GM12864 (cell line): Measurements from ENCODE around the gene ADGRD1.

ENCODE experiments used
- DNase-seq: peaks from one replicate; pipeline ENCODE4 v3.0.0-alpha.2; 2011; ENCODE audit warnings: low read depth
- H3K4me3 ChIP-seq: 2 replicates; pipeline ENCODE4 v1.5.1; 2011; ENCODE audit warnings: mild to moderate bottlenecking, low read depth, low read length, control low read depth
- TF ChIP-seq, protein P1 (sequence below): IDR thresholded peaks from 2 replicates; pipeline ENCODE4 v1.5.1; 2011; ENCODE audit warnings: low read depth, mild to moderate bottlenecking, moderate library complexity, low read length, control low read depth, inconsistent platforms; ENCODE audit errors: missing control alignments

The ADGRD1 gene

DNA sequence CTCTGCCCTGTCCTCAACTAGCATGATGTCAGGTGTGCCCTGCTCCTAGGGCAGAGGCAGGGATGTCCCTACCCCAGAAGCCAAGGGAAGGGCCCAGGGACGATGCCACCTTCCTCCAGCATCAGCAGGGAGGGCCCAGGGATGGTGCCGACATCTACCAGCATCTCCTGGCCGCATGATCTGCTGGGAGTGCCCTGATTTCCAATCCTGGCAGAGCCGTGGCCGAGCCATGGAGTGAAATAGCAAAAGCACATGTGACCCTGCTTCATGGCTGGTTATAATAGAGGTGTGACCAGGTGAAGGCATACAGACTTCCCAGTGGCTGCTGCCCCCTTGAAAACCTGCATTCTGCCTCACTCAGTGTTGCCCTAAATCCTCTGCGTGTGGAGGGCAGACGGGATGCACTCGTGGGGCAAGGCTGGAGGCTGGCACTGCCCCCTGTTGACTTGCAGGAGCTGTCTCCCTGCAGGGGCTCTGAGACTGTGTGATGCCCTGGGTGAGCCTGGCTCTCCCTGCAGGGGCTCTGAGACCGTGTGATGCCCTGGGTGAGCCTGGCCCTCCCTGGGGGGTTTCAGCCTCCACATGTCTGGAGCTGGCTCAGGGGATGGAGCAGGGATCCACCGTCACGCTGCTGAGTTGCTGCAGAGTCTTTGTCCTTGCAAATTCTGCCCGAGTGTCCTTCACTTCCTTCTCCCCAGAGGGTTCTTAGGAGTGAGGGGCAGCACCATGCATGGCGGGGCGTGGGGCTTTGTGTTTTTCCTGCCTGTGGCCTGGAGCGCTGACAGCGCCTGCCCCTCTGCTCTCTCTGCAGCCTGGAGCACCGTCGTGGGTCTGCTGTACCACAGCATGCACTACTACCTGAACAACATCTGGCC, 51.7 kb downstream of the ADGRD1 start:
- DNase-seq: no peak
- TF ChIP-seq, protein P1, sequence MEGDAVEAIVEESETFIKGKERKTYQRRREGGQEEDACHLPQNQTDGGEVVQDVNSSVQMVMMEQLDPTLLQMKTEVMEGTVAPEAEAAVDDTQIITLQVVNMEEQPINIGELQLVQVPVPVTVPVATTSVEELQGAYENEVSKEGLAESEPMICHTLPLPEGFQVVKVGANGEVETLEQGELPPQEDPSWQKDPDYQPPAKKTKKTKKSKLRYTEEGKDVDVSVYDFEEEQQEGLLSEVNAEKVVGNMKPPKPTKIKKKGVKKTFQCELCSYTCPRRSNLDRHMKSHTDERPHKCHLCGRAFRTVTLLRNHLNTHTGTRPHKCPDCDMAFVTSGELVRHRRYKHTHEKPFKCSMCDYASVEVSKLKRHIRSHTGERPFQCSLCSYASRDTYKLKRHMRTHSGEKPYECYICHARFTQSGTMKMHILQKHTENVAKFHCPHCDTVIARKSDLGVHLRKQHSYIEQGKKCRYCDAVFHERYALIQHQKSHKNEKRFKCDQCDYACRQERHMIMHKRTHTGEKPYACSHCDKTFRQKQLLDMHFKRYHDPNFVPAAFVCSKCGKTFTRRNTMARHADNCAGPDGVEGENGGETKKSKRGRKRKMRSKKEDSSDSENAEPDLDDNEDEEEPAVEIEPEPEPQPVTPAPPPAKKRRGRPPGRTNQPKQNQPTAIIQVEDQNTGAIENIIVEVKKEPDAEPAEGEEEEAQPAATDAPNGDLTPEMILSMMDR: peak; percentile 19
- no peak overlapping the region for H3K4me3 ChIP-seq

DNA sequence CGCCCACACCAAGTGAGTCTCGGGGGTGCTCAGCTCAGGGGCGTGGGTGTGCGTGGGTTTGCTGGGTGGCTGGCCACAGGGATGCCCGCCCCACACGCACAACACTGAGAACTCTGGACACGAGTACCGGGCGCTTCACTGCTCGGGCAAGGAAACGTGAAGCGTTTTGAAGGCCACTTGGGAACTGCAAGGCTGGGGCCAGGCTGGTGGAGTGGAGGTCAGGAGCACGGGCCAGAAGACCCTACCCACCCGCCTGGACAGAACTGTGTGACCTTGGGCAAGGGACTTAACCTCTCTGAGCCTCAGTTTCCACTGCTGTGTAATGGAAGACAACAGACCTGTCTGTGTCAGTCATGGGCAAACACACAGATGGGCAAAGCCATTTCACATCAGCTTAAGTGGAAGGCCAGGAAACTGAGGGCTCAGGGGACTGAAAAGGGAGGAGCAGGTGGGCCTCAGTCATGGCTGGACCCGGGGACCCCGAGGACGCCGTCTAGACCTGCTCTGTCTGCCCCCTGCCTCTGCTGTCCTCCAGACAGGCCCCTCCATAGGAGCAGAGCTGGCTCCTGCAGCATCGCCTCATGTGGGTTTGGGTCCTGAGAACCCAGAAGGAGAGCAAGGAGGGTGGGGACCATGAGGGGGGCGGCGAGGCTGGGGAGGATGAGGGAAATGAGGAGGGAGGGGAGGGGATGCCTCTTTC, 52.5 kb downstream of the ADGRD1 start:
- DNase-seq: no peak
- TF ChIP-seq, protein P1: no peak
- no peak overlapping the region for H3K4me3 ChIP-seq

DNA sequence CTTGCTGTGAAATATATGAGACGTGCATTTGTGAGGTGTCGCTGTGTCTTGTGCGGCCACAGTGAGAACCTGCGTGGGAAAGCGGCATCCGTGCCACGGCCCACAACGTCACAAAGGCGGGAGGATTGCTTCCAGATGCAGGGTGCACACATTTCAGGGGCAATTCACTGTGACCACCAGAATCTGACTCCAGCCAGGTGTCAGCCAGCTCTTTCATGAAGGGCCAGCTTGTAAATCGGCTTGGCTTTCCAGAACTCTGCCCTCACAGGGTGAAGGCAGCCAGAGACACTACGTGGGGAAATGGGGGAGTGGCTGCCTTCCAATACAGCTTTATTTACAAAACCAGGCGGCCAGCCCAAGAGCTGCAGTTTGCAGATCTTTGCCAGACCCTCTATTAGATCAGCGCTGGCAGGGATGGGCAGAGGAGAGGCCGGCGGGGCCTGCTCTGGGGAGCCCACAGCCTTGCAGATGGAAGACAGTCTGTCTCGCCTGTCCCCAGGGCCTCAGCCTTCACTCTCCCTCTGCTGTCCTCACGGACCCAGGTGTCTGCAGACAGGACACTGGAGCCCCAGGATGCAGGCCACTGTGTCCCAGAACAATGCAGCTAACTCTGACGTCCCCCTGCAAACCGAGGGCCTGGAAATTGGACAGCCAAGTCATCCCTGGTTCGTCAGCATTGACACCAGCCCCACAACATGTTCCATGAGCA, 53.5 kb downstream of the ADGRD1 start:
- TF ChIP-seq, protein P1: no peak
- H3K4me3 ChIP-seq: no peak overlapping the region
- no peak for DNase-seq

DNA sequence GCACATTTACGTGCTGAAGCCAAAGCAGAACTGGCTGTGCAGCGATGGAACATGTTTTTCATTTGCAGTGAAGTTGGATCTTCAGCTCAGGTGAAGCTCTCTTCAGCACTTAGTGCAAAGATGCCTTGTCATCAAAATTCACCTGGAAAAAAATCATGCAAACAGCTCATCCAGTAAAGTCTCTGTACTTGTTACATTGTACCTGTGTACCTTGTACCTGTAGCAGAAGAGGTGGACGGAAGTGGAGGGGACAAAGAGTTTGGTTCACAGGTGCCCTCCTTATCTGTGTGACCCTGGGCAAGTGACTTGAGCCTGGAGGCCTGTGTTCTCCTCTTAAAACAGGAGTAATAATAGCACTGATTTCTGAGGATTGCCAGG, 54.0 kb downstream of the ADGRD1 start:
- DNase-seq: no peak
- TF ChIP-seq, protein P1: no peak
- H3K4me3 ChIP-seq: no peak overlapping the region

DNA sequence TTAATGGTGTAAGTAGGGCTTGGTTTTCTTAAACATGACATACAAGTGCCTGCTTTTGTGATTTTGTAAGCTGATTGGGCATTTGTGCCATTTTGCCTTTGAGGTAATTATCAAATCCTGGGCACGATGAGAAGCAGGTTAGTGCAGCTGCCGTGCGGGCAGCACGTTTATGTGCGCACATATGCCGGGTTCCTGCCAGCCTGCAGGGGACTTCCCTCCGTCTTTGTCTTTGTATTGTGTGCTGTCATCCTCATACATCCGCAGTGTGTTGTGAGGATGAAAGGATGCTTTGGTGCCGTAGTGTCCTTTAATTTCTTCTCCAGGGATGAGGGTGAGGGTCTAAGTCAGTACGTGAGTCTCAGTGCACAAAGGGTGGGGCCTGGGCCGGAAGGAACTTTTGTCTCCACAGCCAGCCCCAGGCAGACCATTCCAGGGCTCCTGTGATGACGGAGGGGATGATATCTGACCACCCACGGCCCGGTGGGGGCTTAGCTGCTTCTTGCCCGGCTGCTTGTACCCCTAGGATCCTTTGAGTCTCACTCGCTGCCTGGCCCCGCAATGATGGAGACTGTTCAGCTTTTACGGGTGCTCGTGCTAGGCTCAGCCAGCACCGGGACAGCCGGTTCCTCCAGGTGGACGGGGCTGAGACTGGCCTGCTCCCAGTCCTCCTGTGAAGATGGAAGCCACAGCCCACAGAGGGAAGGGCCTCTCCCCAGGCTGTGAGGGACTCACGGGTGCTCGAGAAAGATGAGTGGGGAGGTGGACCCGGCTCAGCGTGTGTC, 54.6 kb downstream of the ADGRD1 start:
- DNase-seq: no peak
- no peak overlapping the region for H3K4me3 ChIP-seq
- TF ChIP-seq, protein P1: no peak

DNA sequence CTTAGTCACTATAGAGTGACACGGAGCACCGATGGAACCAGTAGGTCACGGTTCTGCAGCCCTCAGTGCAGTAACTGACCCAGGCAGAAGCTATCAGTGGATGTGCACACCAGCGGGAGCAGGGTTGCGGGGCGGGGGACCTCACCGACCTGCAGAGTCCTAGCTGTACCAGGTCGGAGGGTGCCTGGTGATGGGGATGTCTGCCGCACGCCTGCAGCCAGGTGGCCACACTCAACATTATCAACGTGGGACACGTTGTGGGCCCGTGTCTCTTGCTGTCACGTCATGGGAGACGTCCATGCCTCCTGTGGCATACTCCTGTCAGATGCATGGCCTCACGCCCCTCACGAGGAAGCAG, 55.2 kb downstream of the ADGRD1 start:
- TF ChIP-seq, protein P1: no peak
- no peak for DNase-seq
- no peak overlapping the region for H3K4me3 ChIP-seq
